Right kidney (tissue), 9 donors: ENCODE results near the gene P3H3.

Source experiments
- DNase-seq: peaks from one replicate; pipeline ENCODE4 v3.0.0-alpha.2; 2016
- long read RNA-seq, 8 donors: transcript quantifications; one replicate each; lab custom pipeline, GENCODE V29; 2026

P3H3 gene, protein sequence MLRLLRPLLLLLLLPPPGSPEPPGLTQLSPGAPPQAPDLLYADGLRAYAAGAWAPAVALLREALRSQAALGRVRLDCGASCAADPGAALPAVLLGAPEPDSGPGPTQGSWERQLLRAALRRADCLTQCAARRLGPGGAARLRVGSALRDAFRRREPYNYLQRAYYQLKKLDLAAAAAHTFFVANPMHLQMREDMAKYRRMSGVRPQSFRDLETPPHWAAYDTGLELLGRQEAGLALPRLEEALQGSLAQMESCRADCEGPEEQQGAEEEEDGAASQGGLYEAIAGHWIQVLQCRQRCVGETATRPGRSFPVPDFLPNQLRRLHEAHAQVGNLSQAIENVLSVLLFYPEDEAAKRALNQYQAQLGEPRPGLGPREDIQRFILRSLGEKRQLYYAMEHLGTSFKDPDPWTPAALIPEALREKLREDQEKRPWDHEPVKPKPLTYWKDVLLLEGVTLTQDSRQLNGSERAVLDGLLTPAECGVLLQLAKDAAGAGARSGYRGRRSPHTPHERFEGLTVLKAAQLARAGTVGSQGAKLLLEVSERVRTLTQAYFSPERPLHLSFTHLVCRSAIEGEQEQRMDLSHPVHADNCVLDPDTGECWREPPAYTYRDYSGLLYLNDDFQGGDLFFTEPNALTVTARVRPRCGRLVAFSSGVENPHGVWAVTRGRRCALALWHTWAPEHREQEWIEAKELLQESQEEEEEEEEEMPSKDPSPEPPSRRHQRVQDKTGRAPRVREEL
- long read RNA-seq, donor 1, transcript P3H3-201 (15 exons, 2,632 nt): major isoform, 6 of 6 reads
- long read RNA-seq, donor 1, partial matches to known transcripts: 0 of 6 reads
- long read RNA-seq, donor 1, other reads (novel, unspliced or antisense): 0 of 6 reads
- long read RNA-seq, donor 2, transcript P3H3-201 (15 exons, 2,632 nt): major isoform, 5 of 5 reads
- long read RNA-seq, donor 2, partial matches to known transcripts: 0 of 5 reads
- long read RNA-seq, donor 2, other reads (novel, unspliced or antisense): 0 of 5 reads
- long read RNA-seq, donor 3, partial matches to known transcripts: 0 of 1 reads
- long read RNA-seq, donor 3, other reads (novel, unspliced or antisense): 0 of 1 reads
- long read RNA-seq, donor 4, partial matches to known transcripts: 6 of 9 reads
- long read RNA-seq, donor 4, other reads (novel, unspliced or antisense): 0 of 9 reads
- long read RNA-seq, donor 5, transcript P3H3-201 (15 exons, 2,632 nt): major isoform, 5 of 5 reads
- long read RNA-seq, donor 5, partial matches to known transcripts: 0 of 5 reads
- long read RNA-seq, donor 5, other reads (novel, unspliced or antisense): 0 of 5 reads
- long read RNA-seq, donor 6, partial matches to known transcripts: 0 of 2 reads
- long read RNA-seq, donor 6, other reads (novel, unspliced or antisense): 0 of 2 reads
- long read RNA-seq, donor 7, transcript P3H3-201 (15 exons, 2,632 nt): major isoform, 7 of 15 reads
- long read RNA-seq, donor 7, partial matches to known transcripts: 7 of 15 reads
- long read RNA-seq, donor 7, other reads (novel, unspliced or antisense): 0 of 15 reads
- long read RNA-seq, donor 8, partial matches to known transcripts: 0 of 4 reads
- long read RNA-seq, donor 8, other reads (novel, unspliced or antisense): 0 of 4 reads

DNA sequence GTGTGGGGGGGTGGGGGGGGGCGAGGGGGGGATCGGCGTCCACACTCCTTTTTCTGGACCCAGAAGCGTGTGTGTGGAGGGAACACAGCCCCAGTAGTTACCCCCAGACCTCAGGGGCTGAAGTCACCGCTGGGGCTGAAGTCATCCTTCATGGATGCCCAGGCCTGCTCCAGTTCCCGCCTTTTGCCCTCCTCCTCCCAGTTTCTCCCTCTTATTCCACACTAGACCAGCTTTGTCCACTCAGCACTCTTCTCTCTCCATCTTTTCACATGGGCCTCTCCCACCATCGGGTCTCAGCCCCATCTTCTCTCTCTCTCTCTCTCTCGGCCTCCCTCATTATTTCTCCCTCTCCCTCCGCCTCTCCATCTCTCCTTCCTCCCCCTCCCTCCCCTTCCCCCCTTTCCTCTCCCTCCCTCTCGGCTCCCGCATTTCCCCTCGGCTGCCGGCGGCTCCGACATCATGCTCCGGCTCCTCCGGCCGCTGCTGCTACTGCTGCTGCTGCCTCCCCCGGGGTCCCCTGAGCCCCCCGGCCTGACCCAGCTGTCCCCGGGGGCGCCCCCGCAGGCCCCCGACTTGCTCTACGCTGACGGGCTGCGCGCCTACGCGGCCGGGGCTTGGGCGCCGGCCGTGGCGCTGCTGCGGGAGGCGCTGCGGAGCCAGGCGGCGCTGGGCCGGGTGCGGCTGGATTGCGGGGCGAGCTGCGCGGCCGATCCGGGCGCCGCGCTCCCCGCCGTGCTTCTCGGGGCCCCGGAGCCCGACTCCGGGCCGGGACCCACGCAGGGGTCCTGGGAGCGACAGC, at the start of gene P3H3:
Gene P3H3 (plus strand): TSS at position 426 of the 799 bp plus-strand sequence. CDS start 34 bp downstream, at position 460.
- DNase-seq: peak; percentile 84

DNA sequence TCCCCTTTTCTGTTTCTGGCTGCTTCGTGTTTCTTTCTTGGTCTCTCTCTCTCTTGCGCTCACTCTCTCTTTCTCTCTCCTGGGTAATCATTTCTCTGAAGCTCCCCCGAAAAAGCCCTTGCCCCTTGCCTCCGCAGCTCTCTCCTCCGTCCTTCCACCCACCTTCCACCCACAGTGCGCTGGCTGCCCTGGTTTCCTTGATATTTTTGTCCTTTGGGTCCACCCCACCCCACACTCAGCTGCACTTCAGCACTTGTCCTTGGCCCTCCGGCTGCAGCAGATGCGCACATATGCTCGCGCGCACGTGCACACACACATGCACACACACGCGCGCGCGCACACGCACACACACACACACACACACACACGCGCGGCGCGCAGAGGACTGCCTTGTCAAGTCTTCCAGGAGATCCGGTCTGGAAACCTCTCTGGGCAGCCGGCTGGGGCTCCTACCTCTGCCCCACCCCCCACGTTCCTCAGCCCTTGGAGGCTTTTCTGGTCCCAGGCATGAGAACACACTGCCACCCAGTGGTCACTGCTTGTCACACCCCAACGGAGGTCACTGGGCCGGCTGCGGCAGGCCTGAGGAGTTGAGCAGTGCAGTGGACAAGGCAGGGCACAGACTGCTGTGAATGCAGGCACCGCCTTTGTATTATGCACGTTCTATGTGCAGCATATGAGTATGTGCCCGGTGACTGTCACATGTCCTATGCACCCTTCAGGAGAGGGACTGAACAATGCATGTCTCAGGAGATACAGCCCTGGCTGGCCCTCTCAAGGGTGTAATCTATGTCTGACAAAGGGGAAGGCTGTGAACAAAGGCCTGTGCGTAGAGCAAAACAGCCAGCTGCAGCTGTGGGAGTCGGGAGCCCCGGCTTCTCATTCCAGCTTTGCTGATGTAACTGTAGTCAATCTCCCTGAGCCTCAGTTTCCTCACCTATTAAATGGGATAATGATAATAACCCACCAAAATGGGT, 49.3 kb upstream of the P3H3 start:
- peak; percentile 91 for DNase-seq

DNA sequence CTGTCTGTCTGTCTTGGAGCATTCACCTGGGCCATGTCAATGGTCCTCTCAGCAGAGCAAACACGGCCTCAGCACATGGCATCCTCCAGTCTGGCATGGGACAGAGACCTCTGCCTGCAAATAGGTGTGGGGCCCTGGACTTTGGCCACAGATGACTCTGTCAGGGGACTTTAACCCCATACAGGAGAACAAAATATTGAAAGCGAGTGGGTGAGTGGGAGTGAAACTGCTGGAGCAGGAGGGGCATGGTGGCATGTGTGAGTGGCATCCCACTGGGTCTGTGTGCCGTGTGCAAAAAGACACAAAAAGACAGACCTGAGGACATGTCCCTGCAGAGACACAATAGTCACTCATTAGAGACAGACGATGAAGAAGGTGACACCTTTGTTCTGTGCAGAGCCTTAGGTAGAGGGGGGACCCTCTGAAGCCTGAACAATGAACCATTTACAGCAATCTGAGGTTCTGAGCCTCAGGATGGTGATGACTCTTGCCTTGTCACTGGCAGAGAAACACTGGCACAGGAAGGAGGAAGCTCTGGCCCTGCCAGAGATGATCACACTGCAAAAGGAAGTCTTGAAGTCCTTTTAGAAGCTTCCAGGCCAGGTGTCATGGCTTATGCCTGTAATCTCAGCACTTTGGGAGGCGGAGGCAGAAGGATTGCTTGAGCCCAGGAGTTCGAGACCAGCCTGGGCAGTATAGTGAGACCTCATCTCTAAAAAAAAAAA, 48.3 kb upstream of the P3H3 start:
- DNase-seq: no peak

DNA sequence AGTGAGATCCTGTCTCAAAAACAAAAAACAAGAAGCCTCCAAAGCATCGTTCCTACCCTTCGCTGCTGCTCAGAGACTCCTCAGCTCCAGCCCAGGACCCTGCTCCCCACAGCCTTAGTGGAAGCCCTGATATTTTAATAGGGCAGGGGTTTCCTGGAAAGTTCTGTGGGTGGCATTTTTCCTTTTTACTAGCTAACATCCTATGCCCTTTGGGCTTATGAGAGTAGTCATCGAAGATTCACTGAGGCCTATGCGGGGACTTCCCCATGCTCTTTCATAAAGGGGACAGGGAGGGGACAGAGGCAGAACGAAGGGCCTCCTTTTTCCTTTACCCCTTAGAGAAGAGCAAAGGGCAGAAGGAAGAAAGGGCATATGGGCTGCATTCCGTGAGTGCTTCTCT, 47.6 kb upstream of the P3H3 start:
- DNase-seq: no peak

DNA sequence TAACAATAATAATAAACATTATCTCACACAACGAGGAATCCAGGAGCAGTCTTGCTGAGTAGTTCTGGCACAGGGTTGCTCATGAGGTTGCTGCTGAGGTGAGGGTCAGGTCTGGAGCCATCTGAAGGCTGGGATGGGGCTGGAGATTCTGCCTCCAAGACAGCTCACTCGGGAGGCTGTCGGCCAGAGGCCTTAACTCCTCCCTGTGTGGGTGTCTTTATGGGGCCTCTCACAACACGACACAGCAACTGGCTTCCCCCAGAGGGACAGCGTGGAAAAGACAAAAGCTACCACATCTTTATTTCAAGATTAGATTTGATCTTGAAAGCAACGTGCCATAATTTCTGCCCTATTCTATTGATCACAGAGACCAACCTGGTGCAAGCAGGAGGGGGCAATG, 46.1 kb upstream of the P3H3 start:
- no peak for DNase-seq

DNA sequence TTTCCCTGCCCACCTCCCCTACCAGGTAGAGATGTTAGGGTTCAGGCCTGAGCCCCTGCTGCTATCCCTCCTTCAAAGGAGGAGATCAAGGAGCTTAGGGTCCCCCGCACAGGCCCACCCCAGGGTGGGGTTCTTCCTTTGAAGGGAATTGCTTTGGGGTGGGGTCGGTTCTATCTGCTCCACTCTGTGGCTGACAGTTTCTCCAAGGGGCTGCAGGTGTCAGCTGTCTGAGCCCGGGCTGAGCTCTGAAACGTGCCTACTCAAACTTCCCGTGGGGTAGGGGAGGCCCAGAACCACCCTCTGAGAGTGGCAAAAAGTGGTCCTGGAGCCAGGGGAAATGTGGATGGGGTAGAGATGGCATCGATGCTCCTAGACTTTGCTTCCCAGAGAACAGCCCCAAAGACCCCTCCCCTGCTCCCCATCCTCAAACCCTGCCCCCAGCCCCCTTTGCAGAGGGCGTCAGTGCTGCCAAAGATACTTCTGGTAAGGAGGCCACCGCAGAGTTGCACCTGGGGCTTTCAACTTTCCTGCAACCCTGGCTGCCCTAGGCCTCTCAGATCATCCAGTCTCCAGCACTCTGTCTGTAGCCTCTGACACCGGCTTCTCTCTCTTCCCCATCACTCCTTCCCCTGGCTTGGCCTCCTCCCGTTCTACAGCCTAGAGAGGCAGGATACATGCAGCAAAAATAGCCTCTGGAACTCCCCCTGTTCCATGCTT, 45.2 kb upstream of the P3H3 start:
- no peak for DNase-seq

DNA sequence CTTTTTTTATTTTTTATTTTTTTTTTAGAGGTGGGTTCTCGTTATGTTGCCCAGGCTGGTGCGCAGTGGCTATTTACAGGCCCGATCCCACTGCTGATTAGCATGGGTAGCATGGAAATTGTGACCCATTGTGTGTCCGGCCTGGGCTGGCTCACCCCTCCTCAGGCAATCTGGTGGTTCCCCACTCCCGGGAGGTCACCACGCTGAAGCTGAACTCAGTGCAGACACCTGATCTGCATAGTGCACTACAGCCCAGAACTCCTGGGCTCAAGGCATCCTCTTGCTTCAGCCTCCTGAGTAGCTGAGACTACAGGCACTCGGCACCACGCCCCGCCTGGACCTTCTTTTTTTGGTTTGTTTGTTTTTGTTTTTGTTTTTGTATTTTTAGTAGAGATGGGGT, 44.4 kb upstream of the P3H3 start:
- no peak for DNase-seq

DNA sequence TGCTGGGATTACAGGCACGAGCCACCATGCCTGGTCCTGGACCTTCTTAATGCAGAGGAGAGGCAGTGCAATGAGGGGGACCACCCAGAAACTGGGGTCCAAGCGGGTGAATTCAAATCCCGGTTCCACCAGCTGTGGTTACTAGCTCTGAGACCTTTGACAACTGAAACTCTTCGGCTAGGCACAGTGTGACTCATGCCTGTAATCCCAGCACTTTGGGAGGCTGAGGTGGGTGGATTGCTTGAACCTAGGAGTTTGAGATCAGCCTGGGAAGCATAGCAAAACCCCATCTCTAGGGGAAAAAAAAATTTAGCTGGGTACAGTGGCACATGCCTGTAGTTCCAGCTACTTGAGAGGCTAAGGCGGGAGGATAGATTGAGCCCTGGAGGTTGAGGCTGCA, 43.9 kb upstream of the P3H3 start:
- DNase-seq: no peak

DNA sequence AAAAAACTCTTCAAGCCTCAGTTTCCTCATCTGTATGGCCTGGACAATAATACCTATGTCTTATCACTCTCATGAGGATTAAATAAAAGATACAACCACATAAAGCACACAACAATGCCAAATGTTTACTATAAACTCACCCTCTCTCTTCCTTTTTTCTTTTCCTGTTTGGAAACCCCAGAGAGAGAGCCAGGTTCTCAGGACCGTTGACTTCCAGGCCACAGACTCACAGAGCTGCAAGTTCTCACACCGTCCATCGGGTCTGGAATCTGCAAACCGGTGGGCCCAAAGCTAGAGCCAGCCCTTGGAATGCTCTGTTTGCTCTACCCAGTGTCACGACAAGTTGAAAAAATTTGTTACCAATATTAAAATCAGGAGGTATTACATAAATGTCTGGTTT, 43.4 kb upstream of the P3H3 start:
- DNase-seq: no peak

DNA sequence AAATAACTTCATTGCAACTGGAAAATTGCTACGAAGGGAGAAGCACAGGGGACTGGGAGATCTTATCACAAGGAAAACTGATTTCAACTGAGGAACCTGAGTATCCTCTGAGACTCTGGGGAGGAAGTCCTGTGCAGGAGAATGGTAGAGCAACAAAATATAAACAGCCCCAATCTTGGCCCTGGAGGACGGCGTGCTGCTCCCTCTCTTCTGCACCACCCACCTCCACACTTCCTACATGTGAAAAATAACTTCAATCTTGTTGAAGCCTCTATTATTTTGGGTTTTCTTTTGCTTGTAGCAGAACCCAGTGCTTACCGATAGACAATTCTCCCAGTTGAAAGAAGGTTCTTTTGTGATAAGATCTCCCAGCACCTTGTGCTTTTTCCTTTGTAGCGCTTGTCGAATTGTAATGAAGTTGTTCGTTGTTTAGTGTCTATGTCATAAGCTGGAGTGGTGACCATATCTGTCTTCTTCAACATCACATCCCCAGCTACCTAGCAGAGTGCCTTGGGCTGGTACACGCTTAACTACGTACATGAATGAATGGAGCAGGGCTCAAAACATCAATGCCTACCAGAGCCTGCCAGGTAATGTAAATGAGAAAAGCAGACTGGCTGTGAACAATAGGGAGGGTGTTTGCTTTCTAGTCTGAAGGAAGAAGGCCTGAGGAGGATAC, 41.7 kb upstream of the P3H3 start:
- DNase-seq: no peak

DNA sequence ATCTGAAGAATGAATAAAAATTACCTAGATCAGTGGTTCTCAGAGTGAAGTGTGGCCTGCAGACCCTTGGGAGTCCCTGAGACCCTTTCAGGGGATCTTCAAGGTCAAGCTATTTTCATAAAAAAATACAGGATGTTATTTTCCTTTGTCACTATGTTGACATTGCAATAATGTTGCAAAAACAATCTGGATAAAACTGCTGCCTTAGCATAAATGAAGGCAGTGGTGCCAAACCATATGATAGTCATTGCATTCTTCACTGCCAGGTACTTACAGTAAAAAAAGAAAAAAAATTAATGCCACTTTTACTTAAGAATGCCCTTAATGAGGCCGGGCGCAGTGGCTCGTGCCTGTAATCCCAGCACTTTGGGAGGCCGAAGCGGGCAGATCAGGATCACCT, 40.9 kb upstream of the P3H3 start:
- no peak for DNase-seq

DNA sequence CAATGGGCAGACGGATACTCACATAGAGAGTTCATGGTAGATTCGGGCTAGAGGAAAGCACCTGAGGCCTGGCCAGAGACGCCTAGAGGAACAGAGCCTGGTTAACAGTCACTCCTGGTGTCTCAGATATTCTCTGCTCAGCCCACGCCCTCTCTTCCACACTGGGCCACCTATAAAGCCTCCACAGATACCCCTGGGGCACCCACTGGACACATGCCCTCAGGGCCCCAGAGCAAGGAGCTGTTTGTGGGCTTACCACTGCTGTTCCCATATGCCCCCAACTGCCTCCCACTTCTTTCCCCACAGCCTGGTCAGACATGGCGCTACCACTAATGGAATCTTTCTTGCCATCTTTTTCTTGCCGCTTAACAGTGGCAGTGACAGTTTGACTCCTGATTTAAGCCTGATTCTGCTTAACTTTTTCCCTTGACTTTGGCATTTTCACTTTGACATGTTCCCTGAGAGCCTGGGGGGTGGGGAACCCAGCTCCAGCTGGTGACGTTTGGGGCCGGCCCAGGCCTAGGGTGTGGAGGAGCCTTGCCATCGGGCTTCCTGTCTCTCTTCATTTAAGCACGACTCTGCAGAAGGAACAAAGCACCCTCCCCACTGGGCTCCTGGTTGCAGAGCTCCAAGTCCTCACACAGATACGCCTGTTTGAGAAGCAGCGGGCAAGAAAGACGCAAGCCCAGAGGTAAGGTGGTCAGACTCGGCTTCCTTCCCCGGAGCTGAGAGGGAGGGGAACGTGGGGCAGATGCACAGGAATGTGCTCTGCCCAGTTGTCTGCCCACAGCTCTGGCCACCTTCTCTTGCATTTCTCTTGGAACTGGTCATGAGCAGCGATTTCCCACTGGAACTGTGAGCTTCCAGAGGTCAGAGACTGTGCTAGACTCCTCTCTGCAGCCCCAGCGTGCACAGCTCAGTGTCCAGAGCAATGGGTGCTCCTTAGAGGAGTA, 39.0 kb upstream of the P3H3 start, which contains the start of gene CD4:
Gene CD4 (plus strand): TSS at position 557 of the 953 bp plus-strand sequence. CDS start 10,611 bp downstream, outside the sequence.
- no peak for DNase-seq

DNA sequence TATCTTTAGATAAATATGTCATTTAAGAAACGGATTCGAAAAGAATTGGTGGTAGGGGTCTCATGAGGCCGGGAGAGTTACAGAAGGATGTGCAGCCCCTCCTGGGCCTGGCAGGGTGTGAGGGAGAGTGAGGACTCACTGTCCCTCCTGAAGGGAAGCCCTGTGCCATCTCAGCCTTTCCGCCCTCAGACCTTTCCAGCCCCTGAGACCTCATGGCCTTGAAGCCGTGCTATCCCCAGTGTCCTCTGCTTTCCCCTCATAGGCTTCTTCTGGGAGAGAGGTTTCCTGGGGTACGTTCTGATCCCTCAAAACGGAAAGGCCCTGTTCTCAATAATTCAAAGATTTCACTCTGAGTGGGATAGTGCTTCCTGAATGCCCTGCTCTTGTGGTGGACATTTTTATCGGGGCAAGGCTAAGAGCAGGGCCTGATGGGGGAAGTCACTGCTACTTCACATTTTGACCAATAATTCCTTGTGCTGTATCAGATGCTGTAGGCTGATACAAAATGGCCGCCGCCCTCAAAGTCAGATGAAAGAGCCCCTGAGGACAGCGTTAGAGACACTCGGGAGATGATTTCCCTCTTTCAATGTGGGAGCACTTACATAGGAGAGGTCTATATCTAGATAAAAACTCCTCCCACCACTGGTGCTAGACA, 37.6 kb upstream of the P3H3 start:
- DNase-seq: no peak

DNA sequence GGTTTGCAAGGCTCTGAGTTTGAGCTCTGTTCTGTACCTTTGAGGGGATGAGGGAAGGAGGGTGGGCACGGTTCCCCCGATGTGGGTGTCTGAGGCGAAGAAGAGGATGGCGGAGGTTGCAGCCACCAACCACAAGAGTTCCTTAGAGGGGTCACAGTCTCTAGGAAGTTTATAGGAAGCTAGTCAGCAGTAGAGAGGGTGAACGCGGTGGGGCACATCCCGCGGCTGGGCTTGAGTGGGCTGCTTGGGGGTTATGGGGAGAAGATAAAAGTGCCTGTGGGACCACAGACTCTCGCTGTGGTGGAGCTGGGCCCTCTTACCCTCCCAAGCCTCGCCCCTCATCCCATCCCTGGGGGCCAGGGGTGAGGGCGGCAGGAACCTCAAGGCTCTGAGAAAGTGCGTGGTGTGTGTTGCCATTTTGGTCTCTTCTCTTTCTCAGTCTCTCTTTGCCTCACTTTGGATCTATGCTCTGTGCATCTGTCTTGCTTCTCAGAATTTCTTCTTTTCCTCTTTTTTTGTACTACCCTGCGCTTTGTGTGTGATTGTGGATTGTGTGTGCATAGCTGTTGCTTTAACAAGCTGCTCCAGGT, 36.2 kb upstream of the P3H3 start:
- DNase-seq: no peak

DNA sequence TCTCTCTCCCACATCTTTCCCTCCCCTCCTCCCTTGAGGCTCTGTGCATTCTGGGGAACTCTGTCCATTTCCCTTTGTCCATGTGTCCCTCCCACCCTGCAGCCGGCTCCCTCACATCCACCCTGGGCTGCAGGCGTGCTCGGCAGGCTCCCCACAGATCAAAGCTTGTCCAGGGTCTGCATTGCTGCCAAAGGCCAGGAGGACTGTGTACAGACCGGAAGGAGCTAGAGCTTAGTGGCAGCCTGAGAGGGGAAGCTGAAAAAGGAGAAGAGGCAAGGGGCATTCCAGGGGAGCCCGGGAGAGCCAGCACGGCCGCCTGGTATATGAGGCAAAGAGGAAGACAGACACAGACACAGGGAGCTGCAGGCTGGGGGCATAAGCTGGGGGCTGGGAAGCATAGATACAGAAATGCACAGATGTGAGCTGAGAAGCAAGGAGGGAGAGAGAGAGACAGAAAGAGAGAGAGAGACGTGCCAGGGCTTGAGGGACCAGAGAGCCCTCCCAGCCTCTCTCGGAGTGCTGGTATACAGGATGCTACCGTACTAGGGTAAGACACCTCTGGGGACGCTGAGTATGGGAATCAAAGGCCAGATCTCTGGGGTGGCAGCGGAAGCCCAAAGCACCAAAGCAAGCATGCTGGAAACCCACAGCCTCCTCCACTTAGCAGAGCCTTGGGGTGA, 35.5 kb upstream of the P3H3 start:
- peak; percentile 71 for DNase-seq
